HG02763 (cell line): ENCODE results near the gene PAFAH1B2.
A peak's percentile ranks its signal among the peaks of the same experiment; 100 is the strongest.
"Not testable (repeated sequence)": the region's sequence is repeated elsewhere in the genome, so short reads cannot be mapped to it uniquely, and the experiment has no call there.

Experiments
- ATAC-seq: cut with Tn5 transposase; IDR thresholded peaks from one replicate; pipeline ENCODE4 v1.9.1; 2021; ENCODE audit warnings: mild to moderate bottlenecking, moderate library complexity; ENCODE audit not compliant: unreplicated experiment

Gene PAFAH1B2, protein sequence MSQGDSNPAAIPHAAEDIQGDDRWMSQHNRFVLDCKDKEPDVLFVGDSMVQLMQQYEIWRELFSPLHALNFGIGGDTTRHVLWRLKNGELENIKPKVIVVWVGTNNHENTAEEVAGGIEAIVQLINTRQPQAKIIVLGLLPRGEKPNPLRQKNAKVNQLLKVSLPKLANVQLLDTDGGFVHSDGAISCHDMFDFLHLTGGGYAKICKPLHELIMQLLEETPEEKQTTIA

DNA sequence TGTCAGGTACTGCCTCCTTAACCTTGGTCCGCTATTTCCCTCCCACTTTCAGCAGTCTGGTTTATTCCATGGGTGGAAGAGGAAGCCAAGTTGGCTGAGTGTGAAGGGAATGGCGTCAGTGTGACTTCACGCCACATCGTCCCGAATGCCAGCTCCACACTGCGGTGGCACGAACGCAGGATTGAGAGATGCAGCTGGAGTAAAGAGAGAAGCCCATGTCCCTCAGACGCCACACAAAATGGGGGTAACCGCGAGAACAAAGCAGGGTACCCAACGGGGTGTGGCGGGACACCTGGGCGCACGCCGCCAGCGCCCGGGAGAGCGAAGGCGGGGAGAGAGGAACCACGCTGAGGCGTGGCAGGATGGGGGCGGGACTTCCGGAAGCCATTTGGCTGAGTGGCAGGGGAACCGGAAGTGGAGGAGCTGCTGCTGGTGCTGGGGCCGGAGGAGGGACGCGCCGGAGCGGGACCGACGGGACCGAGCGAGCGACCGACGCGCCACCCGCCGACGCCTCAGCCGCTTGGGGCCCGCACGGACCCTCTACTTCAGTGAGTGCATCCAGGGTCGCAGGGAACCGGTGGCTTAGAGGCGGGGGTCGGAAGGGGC lies at the start of gene PAFAH1B2:
PAFAH1B2 (plus strand) TSS at position 417 of the 606 bp plus-strand sequence. CDS start 8,161 bp downstream, outside the sequence.
- peak; percentile 98 for ATAC-seq

DNA sequence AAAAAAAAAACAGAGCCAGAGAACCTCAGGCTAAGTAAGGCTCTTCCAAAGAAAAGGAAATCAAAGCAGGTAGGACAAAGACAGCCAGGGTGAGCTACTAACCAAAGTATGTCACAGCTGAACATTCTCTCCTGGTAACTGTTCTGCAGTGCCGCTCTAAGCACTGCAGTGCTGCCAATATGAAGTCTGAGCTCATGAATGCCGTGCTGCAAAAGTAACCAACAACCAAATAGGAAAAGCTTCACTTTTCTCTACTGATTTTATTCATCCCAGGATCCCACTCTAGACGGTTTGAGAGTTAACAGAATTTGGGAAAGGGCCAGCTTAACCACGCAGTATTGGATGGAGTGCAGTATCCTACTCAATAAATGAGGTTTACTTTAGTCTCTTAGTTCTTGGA lies 49.3 kb upstream of the PAFAH1B2 start:
- ATAC-seq, result no peak

DNA sequence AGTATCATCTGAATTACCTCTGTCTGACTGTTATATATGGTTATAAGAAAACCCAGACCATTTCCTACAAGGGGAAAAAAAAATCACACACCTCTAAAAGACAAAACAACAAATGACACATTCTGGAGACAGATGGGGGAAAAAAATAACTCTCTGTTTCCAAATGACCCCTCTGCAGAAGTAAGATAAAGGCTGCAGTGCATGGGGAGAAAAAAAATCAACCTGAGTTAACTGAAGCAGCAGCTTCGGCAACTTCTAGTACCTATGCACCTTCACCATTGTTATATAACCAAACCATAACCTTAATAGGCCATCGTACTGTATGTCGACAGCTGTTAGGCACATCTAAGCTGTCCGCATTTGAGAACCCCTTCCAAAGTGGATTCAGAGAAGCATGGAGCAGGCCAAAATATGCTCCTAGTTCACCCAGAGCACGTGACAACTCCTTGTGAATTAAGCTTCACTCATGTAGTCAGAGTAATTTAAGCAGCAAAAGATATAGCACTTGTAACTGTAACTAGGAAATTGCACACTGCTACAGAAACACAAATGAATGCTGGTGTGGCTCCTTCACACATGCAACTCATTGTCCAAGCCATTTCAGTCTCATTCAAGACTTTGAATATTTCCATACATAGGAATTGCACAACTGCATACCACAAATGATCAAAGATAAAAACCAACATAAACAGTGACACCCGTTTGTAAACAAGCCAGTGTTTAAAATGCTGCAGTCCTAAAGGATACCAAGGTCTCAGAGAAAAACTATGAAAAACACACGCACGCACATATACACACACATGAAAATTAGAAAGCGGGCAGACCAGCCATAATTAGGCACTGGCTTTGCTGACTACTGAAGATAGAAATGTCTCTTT lies 48.6 kb upstream of the PAFAH1B2 start:
- no peak for ATAC-seq

DNA sequence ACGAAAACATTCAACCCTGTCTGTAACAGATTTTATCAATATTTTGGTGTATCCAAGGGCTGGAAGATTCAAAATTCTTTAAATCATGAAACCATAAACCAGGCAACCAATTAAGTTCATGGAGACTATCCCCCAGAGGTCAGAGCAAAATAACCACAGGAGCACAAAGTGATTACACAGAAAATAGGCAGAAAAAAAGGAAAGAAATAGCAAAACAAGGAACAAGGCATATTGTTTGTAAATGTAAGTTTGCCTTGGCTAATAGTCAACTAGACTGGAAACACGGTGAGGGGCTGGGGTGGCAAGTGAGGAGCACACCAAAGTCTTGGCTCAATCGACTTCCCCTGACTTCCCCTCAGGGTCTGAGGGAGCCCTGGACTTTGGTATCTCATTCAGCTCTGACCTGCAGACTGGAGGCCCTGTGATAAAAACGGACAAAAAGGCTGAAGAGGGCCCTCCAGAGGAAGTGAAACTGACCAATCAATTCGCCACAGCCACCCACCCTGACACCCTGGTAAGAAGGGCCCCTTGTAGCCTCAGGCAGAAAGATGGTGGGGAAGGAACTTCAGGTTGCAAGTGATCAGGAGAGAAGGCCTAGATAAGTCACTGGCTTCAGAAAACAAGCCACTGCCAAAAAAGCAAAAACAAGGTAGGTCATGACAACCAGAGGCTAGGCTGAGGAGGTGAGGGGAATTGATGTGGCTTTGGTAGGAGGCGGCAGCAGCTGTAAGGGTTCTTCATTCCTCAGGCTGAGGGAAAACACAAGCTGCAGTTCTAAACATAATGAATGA lies 47.7 kb upstream of the PAFAH1B2 start:
- no peak for ATAC-seq

DNA sequence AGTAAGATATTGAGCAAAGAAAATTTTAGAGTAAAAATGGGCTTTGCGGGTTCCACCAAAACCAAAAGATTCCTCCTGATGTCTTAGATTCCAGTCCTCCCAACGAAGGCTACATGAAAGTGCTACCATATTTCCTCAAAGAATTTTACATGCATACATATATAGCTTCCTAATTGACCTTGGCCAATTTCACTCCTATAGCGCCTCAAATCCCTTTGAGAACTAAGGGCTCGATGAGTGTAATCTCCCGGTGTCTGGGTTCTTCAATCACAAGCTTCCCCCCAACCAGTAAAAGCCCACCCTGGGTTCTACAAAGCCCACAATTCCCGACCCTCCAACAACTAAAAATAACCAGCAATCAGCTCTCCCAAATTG lies 47.1 kb upstream of the PAFAH1B2 start:
- ATAC-seq, result no peak

DNA sequence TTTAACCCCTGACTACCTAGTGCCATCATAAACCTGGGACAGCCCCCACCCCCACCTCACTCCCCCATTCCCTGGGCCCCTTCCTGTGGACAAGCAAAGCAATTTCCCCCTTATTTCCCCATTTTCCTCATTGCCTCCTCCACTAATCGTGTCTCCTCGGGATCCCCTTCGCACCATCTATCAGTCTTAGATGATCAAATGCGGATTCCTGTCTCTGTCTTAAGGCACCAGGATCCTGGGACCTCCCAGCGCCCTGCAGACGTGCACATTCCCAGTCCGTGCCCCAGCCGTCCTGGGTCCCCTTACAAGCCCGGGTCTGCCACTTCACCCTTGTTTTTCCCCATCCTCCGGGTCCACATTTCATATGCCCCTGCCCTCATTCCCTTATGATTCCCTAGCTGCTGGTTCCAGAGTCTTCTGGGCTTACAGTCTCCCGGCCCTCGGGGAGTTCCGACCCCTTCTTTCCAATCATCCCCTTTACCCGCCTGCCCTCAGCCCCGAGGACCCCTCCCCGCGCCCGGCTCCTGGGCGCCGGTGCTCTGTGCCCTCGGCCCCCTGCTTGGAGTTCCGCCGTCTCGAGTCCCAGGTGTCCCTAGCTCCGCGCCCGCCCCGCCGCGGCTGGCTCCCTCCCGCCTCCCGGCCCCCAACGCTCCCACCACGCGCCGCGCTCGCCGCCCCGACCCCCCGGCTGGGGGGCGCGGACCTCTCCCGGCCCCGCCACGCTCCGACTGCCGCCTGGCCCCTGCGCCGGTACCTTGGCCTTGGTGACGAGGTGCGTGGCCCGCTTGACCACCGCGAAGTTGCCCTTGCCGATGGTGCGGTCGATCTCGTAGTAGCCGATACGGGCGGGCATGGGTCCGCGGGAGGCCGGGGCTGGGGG lies 46.5 kb upstream of the PAFAH1B2 start:
- peak; percentile 28 for ATAC-seq

DNA sequence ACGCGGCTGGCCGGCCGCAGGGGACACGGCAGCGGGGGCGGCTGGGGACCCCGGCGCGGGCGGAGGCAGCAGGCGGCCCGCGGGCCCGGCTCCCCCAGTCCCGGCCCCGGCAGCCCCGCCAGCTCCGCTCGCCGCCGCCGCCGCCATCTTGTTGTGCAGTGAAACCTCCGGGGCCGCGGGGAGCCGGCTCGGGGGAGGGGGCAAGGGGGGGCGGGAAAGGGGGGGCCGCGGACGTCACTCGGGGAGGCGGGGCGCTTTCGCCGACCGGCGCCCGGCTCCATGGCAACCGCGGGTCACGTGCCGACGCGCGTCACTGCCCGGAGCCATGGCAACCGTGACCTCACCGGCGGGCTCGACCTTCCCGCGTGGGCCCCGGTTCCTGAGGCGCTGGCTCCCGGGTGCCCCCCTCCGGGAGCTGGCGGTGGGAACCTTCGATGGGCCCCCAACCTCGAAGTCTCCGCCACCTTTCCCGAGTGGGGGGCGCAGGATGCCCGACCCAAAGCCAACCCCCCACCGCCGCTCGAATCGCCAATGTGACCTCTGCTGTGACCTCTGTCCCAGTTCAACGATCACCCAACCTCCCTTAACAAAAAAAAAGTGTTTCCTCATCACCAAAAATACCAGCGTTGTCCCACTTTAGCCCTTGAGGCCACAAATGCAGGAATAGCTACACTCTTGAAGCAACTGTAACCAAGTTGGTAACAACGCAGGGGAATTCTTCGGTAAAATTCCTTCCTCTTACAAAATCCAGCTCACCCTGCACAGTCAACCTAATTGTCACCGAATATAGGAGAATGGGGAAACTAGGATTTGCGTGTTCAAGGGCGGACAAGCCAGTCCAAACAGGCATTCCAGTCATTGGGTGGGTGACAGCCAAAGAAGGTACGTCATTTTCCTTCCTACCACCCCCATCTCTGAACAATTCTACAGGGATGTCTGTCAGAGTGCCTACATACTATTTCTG lies 45.5 kb upstream of the PAFAH1B2 start, which contains the start of gene SIK3:
SIK3 (minus strand) TSS at position 160 of the 964 bp plus-strand sequence; CDS start at position 147, 13 bp downstream.
- ATAC-seq, result peak; percentile 69

DNA sequence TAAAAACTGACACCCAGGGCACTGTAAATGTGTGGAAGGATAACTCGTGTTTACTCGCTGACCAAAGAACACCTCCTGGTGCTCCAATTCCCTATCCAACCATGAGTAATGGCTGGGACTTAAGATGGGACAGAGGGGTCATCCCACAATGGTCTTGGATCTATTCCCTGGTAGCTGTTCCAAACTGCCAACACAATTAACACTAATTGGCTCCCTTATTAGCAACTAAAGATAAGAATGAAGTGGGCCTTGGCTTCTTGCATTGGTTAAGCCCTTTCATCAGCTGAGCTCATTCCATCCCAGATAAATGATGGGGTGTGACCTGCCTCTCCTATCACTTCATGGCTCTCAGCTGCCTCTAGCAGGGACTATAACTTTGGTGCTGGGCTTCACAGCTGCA lies 44.4 kb upstream of the PAFAH1B2 start:
- ATAC-seq, result no peak

DNA sequence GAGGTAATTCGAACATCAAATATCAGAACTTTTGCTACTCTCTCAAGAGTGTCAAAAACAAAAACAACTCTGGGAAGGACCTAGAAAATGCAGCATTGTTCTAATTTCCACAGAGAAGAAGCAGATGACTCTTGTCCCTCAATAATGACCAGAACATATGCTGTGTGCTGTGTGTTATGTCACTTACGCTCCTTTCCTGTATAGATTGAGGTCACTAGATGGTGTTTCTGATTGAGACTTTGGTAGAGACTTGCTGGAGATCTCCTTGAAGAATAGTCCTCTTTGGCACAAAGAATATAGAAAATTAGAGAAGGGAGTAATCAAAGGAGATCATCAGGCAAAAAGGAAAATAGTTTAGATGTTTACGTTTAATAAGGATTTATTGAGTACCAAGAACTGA lies 43.5 kb upstream of the PAFAH1B2 start:
- no peak for ATAC-seq

DNA sequence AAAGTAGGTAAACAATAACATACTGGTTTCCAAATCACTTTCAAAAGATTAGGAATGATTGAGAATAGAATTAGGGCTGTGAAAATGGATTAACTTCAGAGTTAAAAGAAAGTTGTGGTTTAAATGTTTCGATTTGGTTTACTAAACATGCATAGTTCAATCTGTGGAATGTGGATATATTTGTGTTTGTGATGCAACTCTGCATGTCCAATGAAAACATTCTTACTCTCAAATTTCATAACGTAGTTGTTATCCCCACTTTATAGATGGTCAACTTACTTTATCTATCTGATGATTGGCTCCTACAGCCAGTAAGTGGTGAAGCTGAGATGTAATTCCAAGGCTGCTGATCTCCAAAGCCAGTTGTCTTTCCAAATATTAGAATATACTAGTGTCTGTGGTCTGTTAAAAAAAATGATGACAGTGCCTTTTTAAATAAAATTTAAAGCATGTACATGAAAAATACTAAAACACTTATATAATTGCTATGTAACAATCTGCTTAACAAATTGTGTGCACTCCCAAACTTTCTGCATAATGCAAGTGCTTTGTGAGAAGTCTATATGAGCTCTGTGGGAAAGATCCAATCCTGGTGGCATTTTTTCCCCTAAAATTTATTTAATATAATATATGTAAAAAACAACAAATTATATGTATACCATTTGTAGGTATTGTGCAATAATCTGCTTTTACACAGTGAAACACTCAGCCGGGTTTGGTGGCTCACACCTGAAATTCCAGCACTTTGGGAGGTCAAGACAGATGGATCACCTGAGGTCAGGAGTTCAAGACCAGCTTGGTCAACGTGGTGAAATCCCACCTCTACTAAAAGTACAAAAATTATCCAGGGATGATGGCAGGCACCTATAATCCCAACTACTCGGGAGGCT lies 36.1 kb upstream of the PAFAH1B2 start:
- no peak for ATAC-seq

DNA sequence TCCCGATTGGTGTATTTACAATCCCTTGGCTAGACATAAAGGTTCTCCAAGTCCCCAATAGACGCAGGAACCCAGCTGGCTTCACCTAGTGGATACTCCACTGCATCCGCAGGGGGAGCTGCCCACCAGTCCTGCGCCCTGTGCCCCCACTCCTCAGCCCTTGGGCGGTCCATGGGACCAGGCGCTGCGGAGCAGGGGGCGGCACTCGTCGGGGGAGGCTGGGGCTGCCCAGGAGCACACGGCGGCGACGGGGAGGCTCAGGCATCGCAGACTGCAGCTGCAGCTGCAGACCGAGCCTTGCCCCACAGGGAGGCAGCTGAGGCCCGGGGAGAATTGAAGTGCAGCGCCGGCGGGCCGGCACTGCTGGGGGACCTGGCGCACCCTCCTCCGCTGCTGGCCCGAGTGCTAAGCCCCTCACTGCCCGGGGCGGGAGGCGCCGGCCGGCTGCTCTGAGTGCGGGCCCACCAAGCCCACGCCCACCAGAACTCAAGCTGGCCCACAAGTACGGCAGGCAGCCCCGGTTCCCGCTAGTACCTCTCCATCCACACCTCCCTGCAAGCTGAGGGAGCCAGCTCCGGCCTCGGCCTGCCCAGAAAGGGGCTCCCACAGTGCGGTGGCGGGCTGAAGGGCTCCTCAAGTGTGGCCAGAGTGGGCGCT lies 33.7 kb upstream of the PAFAH1B2 start:
- no peak for ATAC-seq

DNA sequence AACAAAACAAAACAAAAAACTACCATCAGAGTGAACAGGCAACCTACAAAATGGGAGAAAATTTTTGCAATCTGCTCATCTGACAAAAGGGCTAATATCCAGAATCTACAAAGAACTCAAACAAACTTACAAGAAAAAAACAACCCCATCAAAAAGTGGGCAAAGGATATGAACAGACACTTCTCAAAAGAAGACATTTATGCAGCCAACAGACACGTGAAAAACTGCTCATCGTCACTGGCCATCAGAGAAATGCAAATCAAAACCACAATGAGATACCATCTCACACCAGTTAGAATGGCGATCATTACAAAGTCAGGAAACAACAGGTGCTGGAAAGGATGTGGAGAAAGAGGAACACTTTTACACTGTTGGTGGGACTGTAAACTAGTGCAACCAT lies 31.6 kb upstream of the PAFAH1B2 start:
- not testable (repeated sequence) for ATAC-seq

DNA sequence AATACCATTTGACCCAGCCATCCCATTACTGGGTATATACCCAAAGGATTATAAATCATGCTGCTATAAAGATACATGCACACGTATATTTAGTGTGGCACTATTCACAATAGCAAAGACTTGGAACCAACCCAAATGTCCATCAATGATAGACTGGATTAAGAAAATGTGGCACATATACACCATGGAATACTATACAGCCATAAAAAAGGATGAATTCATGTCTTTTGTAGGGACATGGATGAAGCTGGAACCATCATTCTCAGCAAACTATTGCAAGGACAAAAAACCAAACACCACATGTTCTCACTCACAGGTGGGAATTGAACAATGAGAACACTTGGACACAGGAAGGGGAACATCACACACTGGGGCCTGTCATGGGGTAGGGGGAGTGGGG lies 31.1 kb upstream of the PAFAH1B2 start:
- ATAC-seq, result not testable (repeated sequence)

DNA sequence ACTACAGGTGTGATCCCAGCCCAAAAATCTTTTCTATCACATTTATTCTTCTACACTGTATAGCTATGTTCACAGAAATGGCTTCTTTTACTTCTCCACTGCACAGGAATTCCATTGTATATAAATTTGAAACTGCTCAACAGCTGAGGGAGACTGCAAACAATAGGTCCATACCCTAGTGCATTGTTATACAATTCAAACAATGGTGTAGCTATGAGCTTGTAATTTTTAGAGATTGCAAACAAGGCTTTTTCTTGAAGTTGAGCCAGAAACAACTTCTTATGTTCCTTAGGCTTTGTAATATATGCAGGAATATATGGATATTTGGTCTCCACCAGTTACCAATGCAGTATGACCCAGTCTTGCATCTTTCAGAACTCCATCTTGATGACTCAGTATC lies 26.4 kb upstream of the PAFAH1B2 start:
- ATAC-seq, result no peak

DNA sequence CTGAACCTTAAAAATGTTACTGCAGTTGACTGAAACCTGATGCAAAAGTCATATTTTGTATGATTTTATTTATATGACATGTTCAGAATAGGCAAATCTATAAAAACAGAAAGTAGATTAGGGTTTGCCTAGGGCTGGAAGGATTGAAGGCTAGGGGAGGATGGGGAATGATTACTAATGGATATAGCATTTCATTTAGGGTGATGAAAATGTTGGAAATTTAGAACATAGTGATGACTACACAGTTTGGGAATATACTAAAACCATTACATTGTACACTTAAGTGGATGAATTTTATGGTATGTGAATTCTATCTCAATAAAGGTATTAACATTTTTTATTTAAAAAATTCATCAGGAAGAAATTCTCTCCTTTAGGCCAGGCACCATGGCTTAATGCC lies 22.9 kb upstream of the PAFAH1B2 start:
- no peak for ATAC-seq

DNA sequence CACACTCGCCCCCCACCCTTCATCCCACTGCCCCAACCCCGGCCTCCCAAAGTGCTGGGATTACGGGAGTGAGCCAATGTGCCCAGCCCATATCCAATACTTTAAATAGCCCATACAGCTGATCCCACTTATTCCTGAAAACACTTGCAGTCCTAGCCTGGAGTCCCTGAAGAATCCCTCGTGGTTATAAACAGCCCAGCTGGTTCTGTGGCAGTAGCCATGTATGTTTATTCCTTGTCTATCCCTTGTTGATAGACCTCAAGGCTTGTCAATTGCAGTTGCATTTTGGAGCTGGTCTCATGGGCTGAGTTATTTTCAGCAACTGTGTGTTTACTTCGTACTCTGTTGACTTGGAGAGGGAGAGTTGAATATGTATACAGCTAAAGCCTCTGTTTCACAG lies 21.5 kb upstream of the PAFAH1B2 start:
- no peak for ATAC-seq

DNA sequence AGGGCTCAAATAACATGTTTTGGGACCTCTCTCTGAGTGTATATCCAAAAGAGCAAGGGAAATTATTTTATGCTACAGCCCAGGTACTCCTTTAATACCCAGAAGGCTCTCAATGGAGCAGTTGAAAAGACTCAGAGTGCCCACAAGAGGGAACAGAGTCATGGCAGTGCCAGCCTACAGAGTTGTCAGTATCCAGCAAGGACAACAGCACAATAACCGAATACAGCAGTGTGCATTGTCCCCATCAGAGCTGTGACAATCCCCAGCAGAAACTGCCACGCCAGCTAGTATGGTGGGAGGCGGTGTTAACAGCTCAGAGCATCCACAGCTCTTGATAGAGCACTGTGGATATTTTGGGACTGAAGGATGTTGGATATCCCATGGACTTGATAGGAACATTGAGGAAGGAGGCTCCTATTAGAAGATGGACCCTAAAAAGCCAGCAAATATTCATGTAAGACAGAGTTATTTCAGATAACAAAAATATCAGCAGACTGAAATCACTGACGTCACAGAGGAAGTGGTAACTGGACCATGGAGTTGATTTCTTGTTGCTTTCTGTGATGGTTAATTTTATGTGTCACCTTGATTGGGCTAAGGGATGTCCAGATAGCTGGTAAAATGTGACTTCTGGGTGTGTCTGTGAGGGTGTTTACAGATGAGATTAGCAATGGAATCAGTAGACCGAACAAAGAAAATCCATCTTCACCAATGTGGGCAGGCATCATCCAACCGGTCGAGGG lies 17.7 kb upstream of the PAFAH1B2 start:
- no peak for ATAC-seq
